ENCODE results near the gene ITGB1BP1.

- no peak for TF ChIP-seq TCF12 (IDR thresholded peaks at IDR 0.05)
- no peak for TF ChIP-seq CTCF (IDR thresholded peaks at IDR 0.05)
- TF ChIP-seq ELF1 (IDR thresholded peaks at IDR 0.05), result no peak
- no peak for TF ChIP-seq RAD21 (IDR thresholded peaks at IDR 0.05; ENCODE audit: low read length)
- TF ChIP-seq EP300 (IDR thresholded peaks at IDR 0.05; ENCODE audit: borderline replicate concordance in 1 of 2, low read depth in 1 of 2, low read length in 1 of 2), result no peak
- no peak for TF ChIP-seq RCOR1 (IDR thresholded peaks at IDR 0.05; ENCODE audit: low read length)
- TF ChIP-seq EZH2phosphoT487 (IDR thresholded peaks at IDR 0.05; ENCODE audit: borderline replicate concordance, low read depth), result no peak
- TF ChIP-seq IRF3 (IDR thresholded peaks at IDR 0.05; ENCODE audit: low read depth, low read length), result no peak
- TF ChIP-seq USF2 (IDR thresholded peaks at IDR 0.05; ENCODE audit: borderline replicate concordance, low read depth, low read length), result no peak
- TF ChIP-seq RFX5 (IDR thresholded peaks at IDR 0.05; ENCODE audit: low read length), result no peak
These were observed 39.8 kb upstream of the ITGB1BP1 start for GRCh38 chr2:9462886-9463697.

All from SK-N-SH (cell line).